Adrenal gland (tissue), 12 donors: ENCODE data around the gene KTI12. TPM values are rescaled to one million over a fixed set of nuclear protein-coding genes. Genes with fewer than 3 reads are reported as not detected.
"Not testable (repeated sequence)": the region's sequence is repeated elsewhere in the genome, so short reads cannot be mapped to it uniquely, and the experiment has no call there.

Source experiments
- DNase-seq, 7 donors: peaks; one replicate each; pipeline ENCODE4 v3.0.0-alpha.2; 2019 to 2020
- H3K27ac ChIP-seq, 5 donors: fragments of 200-600 bp; sonication (generic) in 4 of 5; 1 replicate in 3 of 5; 2 replicates in 2 of 5; pipeline versions ENCODE4 v1.5.1 to v1.8.0; 2016 to 2020; ENCODE audit warnings: mild to moderate bottlenecking in 1 of 5
- H3K27me3 ChIP-seq: fragments of 200-600 bp; 2 replicates; pipeline ENCODE4 v1.8.0; 2021
- H3K36me3 ChIP-seq, 2 donors: fragments of 200-600 bp; replicated peaks in 1 of 2; 1 replicate in 1 of 2; 2 replicates in 1 of 2; pipeline versions ENCODE4 v1.5.1 to v1.8.0; 2018 to 2022
- H3K4me1 ChIP-seq, 2 donors: fragments of 200-600 bp; replicated peaks in 1 of 2; 1 replicate in 1 of 2; 2 replicates in 1 of 2; pipeline versions ENCODE4 v1.5.1 to v1.8.0; 2018 to 2021
- H3K4me3 ChIP-seq, 4 donors: fragments of 200-600 bp; sonication (generic) in 3 of 4; one replicate each; pipeline ENCODE4 v1.5.1; 2016 to 2018
- H3K9me3 ChIP-seq, 3 donors: fragments of 200-600 bp; sonication (generic) in 1 of 3; replicated peaks in 1 of 3; 1 replicate in 2 of 3; 2 replicates in 1 of 3; pipeline versions ENCODE4 v1.5.1 to v1.8.0; 2016 to 2021
- CTCF ChIP-seq, 6 experiments: fragments of 450-650 bp in 4 of 6; fragments of 200-600 bp in 2 of 6; sonication (generic) in 1 of 6; IDR thresholded peaks; 1 replicate in 5 of 6; 2 replicates in 1 of 6; pipeline versions ENCODE4 v1.5.1 to v1.8.0; 2016 to 2021; ENCODE audit warnings: antibody characterized with exemption in 6 of 6, mild to moderate bottlenecking in 2 of 6, moderate library complexity in 1 of 6
- POLR2A ChIP-seq, 2 donors: fragments of 450-650 bp; IDR thresholded peaks; one replicate each; pipeline ENCODE4 v1.6.1; 2017; ENCODE audit warnings: antibody characterized with exemption in 2 of 2, mild to moderate bottlenecking in 2 of 2, moderate library complexity in 1 of 2
- WGBS, 4 donors: extraction: QIAGEN DNeasy Blood & Tissue Kit in 2 of 4; methylation state at CpG; one replicate each; pipeline versions ENCODE4 v1.1.5 to v1.1.7; 2013 to 2017; 5-methylcytosine and 5-hydroxymethylcytosine counted together
- intact Hi-C, 2 donors: fragments of 100-400 bp; cut with DNase I; formaldehyde crosslinking; loops; one replicate each; pipeline versions ENCODE4 v1.14.1 to v1.15.0; 2022 to 2023
- polyA plus RNA-seq, 3 donors: library from polyadenylated mRNA; stranded (reverse); fragments of 200-250 nt in 2 of 3; fragments of 350-450 nt in 1 of 3; fragmentation: Illumina TruSeq in 1 of 3; extraction: RNeasy Lipid Tissue Mini Kit (QIAGEN cat#74804) in 1 of 3; gene quantifications; one replicate each; pipeline ENCODE4 v1.2.3, GENCODE V29; 2013 to 2014
- total RNA-seq, 9 donors: library from RNA; depleted of rRNA in 4 of 9; stranded (reverse); fragments of >200 nt in 4 of 9; fragments of 120-200 nt in 1 of 9; fragmentation: NEBNext Ultra II Directional in 1 of 9; extraction: Animal tissue kit (Norgen Biotek cat#: 25700) in 1 of 9; gene quantifications; one replicate each; pipeline versions ENCODE4 v1.1.0 to v1.2.4, GENCODE V29; 2013 to 2023
- donor health status: healthy with polysubstance abuse.
- donor health status: Bipolar disorder and iron deficiency.
- donor health status: DM: yes; HTN: yes; CAD: no.
- donor health status: DM: no; HTN: no; CAD: no.
- donor health status: DM: no; HTN: no; CAD: no.
- donor health status: DM: yes; HTN: yes; CAD: no.

The KTI12 gene
- total and polyA plus RNA-seq, 12 donors, result 4.7 to 20.4 (median 11.9) TPM

GRCh38 chr1:52054496-52055065, 21.0 kb upstream of the KTI12 start:
- no peak for DNase-seq
- H3K36me3 ChIP-seq, result peaks cover 0 to 12% of the 10 kb centered on the region in 2 donors
- H3K4me3 ChIP-seq, result peak overlapping the region; percentile 29 to 87 (median 72)
- no peak for TF ChIP-seq CTCF (IDR thresholded peaks at IDR 0.05)
- H3K27ac ChIP-seq, result peak overlapping the region; percentile 51 to 97 (median 92)
- H3K9me3 ChIP-seq, result no peaks in the 10 kb centered on the region
- H3K27me3 ChIP-seq, result no peaks in the 10 kb centered on the region
- intact Hi-C loops, result no loop called here
- WGBS, 4 donors, result 3 to 5% (median 4%) methylated on average over 13 of the region's 13 CpGs
- H3K4me1 ChIP-seq, result peaks cover 27 to 43% of the 10 kb centered on the region in 2 donors

GRCh38 chr1:52053862-52054261, 20.3 kb upstream of the KTI12 start:
- DNase-seq, result no peak
- Histone ChIP-seq H3K4me3 (peak overlapping the region in 1 of 4 donors; percentile 83), H3K9me3 (no peaks in the 10 kb centered on the region), H3K27me3 (no peaks in the 10 kb centered on the region), H3K27ac (no peak overlapping the region), H3K36me3 (peaks cover 0 to 12% of the 10 kb centered on the region in 2 donors), H3K4me1 (peaks cover 21 to 35% of the 10 kb centered on the region in 2 donors)
- no peak for TF ChIP-seq POLR2A (IDR thresholded peaks at IDR 0.05)
- no peak for TF ChIP-seq CTCF (IDR thresholded peaks at IDR 0.05)
- intact Hi-C loops, result no loop called here
- WGBS, 4 donors, result 85 to 100% (median 88%) methylated on average over 1 of the region's 1 CpG

GRCh38 chr1:52049337-52049736, 15.7 kb upstream of the KTI12 start:
- WGBS, 4 donors, result 92 to 99% (median 96%) methylated on average over 4 of the region's 4 CpGs
- H3K4me3 ChIP-seq, H3K27me3 ChIP-seq, H3K9me3 ChIP-seq, intact Hi-C loops, DNase-seq, H3K27ac ChIP-seq: not testable (repeated sequence)
- Histone ChIP-seq H3K4me1 (peaks cover 4 to 12% of the 10 kb centered on the region in 2 donors), H3K36me3 (peaks cover 0 to 12% of the 10 kb centered on the region in 2 donors)

GRCh38 chr1:52045666-52046195, 12.1 kb upstream of the KTI12 start:
- H3K36me3 ChIP-seq, H3K27ac ChIP-seq, H3K4me3 ChIP-seq, DNase-seq, H3K27me3 ChIP-seq, intact Hi-C loops, H3K4me1 ChIP-seq, H3K9me3 ChIP-seq: not testable (repeated sequence)
- 93 to 97% (median 95%) methylated on average over 4 of the region's 4 CpGs for WGBS, 4 donors

- 90 to 97% (median 94%) methylated on average over 2 of the region's 2 CpGs for WGBS, 4 donors
- peaks cover 0 to 9% of the 10 kb centered on the region in 2 donors for H3K36me3 ChIP-seq
- H3K9me3 ChIP-seq, result no peaks in the 10 kb centered on the region
- DNase-seq, result no peak
- intact Hi-C loops, result no loop called here
- TF ChIP-seq CTCF (IDR thresholded peaks at IDR 0.05) (no peak), POLR2A (IDR thresholded peaks at IDR 0.05) (no peak)
- no peaks in the 10 kb centered on the region for H3K27me3 ChIP-seq
- no peak overlapping the region for H3K4me3 ChIP-seq
- H3K4me1 ChIP-seq, result no peaks in the 10 kb centered on the region
- no peak overlapping the region for H3K27ac ChIP-seq
These were observed 11.6 kb upstream of the KTI12 start for GRCh38 chr1:52045236-52045635.
